ENCODE data around the gene CTRL.

Gene CTRL

DNA sequence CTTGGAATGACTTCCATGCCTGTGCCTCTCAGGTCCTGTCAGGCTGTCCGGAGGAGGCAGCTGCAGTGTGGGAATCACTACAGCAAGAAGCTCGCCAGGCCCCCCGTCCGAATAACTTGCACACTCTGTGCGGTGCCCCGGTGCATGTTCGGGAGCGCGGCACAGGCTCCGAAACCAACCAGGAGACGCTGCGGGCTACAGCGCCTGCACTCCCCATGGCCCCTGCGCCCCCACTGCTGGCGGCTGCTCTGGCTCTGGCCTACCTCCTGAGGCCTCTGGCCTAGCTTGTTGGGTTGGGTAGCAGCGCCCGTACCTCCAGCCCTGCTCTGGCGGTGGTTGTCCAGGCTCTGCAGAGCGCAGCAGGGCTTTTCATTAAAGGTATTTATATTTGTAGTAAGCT lies 45.7 kb downstream of the CTRL start:
- DNase-seq, result no peak

- DNase-seq, result no peak
These were observed 46.1 kb downstream of the CTRL start for GRCh38 chr16:67885545-67885944.

- DNase-seq, result peak; percentile 78
These were observed 47.0 kb downstream of the CTRL start, which contains the start of gene NRN1L for GRCh38 chr16:67884684-67885083. Gene NRN1L (plus strand): TSS chr16:67884885. CDS start chr16:67884904, 19 bp downstream.

GRCh38 chr16:67883872-67884261 lies 47.8 kb downstream of the CTRL start:
- no peak for DNase-seq

DNA sequence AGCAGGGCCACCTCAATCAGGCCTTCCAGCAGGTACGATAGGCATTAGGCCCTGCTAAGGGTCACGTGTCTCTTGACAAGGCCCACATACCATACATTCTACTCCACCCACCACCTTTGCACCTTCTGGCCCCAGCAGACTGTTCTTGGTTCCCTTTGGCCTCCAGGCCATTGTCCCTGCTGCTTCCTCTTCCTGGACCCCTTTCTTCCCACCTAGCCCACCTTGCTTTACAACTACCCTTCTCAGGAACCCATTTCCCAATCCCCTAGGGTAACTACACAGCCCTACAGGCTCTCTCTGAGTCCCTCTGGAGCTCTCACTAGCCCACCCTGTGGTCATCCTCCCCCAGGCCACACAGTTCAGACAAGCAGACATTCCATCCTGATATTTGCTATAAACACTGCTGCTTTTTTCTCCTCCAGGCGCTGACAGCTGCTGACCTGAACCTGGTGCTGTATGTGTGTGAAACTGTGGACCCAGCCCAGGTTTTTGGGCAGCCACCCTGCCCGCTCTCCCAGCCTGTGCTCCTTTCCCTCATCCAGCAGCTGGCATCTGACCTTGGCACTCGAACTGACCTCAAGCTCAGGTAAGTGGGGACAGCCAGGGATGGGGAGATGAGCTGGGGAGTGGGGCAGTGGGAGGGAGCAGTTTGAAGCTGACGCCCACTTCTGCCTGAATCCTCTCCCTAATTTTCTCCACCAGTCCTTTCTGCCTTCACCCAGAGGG lies 48.4 kb downstream of the CTRL start:
- DNase-seq, result no peak

DNA sequence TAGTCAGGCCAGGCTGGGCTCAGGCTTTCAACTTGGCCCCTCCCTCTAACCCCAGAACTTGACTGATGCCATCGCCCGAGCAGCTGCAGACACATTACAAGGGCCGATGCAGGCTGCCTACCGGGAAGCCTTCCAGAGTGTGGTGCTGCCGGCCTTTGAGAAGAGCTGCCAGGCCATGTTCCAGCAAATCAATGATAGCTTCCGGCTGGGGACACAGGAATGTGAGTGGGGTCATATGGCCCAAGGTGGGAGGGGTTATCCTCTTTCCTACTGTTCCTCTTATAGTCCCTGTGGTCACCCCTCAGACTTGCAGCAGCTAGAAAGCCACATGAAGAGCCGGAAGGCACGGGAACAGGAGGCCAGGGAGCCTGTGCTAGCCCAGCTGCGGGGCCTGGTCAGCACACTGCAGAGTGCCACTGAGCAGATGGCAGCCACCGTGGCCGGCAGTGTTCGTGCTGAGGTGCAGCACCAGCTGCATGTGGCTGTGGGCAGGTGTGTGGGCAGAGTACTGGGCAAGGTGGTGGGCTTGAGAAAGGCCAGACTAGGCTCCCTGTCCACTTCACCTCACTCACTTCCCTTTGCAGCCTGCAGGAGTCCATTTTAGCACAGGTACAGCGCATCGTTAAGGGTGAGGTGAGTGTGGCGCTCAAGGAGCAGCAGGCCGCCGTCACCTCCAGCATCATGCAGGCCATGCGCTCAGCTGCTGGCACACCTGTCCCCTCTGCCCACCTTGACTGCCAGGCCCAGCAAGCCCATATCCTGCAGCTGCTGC lies 49.1 kb downstream of the CTRL start:
- DNase-seq, result no peak

GRCh38 chr16:67881621-67882161 lies 50.0 kb downstream of the CTRL start:
- DNase-seq, result no peak

DNA sequence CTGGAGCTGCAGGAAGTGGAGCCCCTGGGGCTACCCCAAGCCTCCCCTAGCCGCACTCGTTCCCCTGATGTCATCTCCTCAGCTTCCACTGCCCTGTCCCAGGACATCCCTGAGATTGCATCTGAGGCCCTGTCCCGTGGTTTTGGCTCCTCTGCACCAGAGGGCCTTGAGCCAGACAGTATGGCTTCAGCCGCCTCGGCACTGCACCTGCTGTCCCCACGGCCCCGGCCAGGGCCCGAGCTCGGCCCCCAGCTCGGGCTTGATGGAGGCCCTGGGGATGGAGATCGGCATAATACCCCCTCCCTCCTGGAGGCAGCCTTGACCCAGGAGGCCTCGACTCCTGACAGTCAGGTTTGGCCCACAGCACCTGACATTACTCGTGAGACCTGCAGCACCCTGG lies 51.1 kb downstream of the CTRL start:
- no peak for DNase-seq

GRCh38 chr16:67879936-67880335 lies 51.7 kb downstream of the CTRL start:
- no peak for DNase-seq

Data from NCI-H2227 treated with DMSO at 0.1 percent for 48 hours (cell line).